GM21619 (cell line): Measurements from ENCODE around the gene CPOX.
"Not testable (repeated sequence)": the region's sequence is repeated elsewhere in the genome, so short reads cannot be mapped to it uniquely, and the experiment has no call there.

Experiments
- ATAC-seq: cut with Tn5 transposase; IDR thresholded peaks from one replicate; pipeline ENCODE4 v1.9.1; 2021; ENCODE audit not compliant: unreplicated experiment

The CPOX gene

GRCh38 chr3:98593046-98593936 lies at the start of gene CPOX:
CPOX (minus strand) TSS chr3:98593611; CDS start chr3:98593504, 107 bp downstream.
- peak; percentile 94 for ATAC-seq

GRCh38 chr3:98642769-98643168 lies 49.4 kb upstream of the CPOX start:
- ATAC-seq = not testable (repeated sequence)

- ATAC-seq = not testable (repeated sequence)
These were observed 48.3 kb upstream of the CPOX start for GRCh38 chr3:98641756-98642155.

DNA sequence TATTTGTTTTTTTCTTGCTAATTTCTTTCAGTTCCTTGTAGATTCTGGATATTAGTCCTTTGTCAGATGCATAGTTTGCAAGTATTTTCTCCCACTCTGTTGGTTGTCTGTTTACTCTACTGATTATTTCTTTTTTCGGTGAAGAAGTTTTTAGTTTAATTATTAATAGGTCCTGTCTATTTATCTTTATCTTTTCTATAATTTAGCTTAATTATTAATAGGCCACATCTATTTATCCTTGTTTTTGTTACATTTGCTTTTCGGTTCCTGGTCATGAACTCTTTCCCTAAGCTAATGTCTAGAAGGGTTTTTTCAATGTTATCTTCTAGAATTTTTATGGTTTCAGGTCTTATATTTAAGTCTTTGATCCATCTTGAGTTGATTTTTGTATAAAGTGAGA lies 45.1 kb upstream of the CPOX start:
- ATAC-seq = not testable (repeated sequence)

DNA sequence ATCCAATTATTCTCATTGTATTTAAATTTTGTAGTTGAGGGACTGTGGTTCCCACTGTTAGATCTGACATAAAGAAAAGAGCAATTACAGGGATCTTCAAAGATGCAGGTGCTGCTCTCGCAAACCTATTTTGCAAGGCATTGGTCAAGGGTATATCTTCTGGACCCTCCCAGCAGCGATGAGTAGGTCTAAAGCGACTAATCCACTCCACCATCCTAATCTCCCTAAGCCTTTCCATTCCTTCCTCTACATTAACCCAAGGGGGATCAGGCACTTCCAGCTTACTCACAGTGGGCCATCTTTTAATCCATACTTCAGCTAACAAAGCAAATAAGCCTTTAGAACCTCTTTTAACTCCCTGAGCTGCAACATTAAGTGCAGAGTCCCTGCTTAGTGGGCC lies 37.0 kb upstream of the CPOX start:
- no peak for ATAC-seq

GRCh38 chr3:98628317-98628716 lies 34.9 kb upstream of the CPOX start:
- no peak for ATAC-seq

GRCh38 chr3:98626151-98626550 lies 32.7 kb upstream of the CPOX start:
- ATAC-seq = no peak

GRCh38 chr3:98623572-98624280 lies 30.3 kb upstream of the CPOX start:
- ATAC-seq = no peak

DNA sequence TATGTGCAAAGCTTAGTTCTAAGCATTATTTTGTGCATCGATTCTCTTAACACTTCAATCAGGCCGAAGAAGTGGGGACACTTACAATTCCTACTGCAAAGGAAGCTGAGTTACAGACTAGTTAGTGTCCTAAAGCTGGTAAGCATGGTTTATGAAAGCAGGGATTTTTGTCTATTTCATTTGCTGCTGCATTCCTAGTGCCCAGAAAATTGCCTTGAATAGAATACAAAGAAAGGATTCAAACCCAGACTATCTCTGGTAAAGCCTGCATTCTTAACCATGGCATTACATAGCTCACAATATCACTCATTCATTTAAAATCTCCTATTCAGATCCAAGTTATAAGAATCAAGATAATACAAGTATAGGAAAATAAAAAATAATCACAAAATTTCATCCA lies 24.4 kb upstream of the CPOX start:
- no peak for ATAC-seq

GRCh38 chr3:98613616-98614015 lies 20.2 kb upstream of the CPOX start:
- ATAC-seq = no peak

- ATAC-seq = no peak
These were observed 19.6 kb upstream of the CPOX start for GRCh38 chr3:98612996-98613517.

DNA sequence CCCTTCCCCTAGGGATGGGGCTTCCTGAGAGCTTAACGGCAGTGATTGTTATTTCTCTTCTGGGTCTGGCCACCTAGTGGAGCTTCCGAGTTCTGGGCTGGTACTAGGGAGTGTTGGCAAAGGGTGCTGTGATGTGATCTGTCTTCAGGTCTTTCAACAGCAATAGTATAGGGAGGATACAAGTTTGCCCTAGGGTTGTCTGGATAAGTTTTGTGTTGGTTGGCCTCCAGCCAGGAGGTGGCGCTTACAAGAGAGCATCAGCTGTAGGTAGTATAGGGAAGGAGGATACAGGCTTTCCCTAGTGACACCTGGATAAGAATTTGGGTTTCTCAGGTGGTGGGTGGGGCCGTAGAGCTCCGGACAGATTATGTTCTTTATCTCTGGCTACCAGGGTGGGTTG lies 19.2 kb upstream of the CPOX start:
- ATAC-seq = no peak

DNA sequence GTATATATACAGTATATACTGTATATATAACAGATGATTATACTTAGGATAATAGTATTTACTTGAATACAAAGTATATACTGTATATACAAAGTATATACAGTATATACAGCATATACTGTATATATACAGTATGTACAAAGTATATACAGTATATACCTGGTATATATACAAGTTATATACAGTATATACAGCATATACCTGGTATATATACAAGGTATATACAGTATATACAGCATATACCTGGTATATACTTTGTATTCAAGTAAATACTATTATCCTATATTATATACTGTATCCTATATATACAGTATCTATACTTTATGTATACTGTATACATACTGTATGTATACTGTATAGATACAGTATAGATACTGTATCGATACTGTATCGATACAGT lies 14.6 kb upstream of the CPOX start:
- ATAC-seq = no peak

DNA sequence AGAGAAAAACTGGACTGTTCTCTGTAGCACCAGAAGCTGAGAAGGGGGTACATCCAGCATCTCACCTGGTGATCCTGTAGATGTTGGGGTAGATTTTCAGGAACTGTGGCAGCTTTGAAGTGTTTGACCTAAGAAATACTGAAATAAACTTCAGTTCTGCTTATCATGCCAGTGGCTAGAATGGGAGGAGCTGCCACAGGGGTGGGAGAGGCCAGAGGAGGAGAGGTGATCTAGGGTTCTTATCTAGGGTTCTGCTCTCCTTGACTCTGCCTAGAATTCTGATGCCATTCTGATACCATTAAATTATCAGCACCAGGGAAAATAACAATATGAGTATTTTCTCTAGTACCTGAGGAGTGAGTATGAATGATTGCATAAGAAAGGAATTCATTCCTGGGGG lies 10.2 kb upstream of the CPOX start:
- ATAC-seq = no peak

GRCh38 chr3:98602078-98602678 lies 8.8 kb upstream of the CPOX start:
- ATAC-seq = peak; percentile 56

DNA sequence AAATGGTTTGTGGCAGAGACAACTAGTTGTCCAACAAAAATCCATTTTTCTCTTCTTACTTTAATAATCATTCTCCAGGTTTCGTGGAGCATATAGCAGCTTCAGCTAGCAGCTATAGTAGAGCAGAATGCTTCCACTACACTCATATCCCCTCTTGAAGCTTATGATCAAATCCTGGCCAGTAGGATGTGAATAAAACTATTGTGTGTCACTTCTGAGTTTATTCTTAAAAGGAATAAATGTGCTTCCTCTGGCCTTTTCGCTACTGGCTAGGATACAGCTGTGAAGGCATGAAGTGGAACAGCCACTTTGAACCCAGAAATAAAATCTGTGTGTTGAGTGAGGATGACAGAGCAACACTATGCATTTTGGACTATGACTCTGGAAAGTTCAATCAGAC lies 7.8 kb upstream of the CPOX start:
- ATAC-seq = no peak

- ATAC-seq = peak; percentile 58
These were observed 7.1 kb upstream of the CPOX start for GRCh38 chr3:98600412-98601095.

- no peak for ATAC-seq
These were observed 6.4 kb upstream of the CPOX start for GRCh38 chr3:98599647-98600411.

DNA sequence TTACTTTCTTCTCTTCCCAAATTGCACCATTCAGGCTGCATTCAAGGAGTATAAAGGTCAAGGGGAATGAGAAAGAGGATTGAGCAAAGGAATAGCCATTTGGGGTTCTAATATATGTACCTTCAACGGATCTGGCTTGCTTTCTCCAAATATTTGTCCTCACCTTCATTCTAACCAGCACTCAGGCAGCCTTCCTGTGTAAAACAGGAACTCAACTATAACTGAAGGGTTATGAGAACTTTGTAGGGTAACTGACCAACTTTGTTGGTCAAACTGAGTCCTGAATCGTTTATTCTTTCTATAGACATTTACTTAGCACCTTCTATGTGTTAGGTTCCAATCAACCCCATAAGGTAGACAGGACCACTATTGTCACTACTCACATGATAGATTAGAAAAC lies 5.1 kb upstream of the CPOX start:
- no peak for ATAC-seq
